A673 (cell line): ENCODE measurements around the gene TBX4.

Experiments used
- EZH2 ChIP-seq: fragments of 200-600 bp; sonication (generic); IDR thresholded peaks from 2 replicates; pipeline ENCODE4 v1.6.1; 2017; ENCODE audit warnings: borderline replicate concordance, low read depth, mild to moderate bottlenecking, mixed read lengths, antibody characterized with exemption, low read length; ENCODE audit not compliant: poor library complexity, severe bottlenecking
- TF ChIP-seq, protein P1 (sequence below): fragments of 300-800, 200-600 bp; sonication (generic); conservative IDR thresholded peaks from 2 replicates; pipeline ENCODE4 v1.5.1; 2017; ENCODE audit warnings: low read depth, mild to moderate bottlenecking, antibody characterized with exemption, low read length, moderate library complexity, mixed read lengths

DNA sequence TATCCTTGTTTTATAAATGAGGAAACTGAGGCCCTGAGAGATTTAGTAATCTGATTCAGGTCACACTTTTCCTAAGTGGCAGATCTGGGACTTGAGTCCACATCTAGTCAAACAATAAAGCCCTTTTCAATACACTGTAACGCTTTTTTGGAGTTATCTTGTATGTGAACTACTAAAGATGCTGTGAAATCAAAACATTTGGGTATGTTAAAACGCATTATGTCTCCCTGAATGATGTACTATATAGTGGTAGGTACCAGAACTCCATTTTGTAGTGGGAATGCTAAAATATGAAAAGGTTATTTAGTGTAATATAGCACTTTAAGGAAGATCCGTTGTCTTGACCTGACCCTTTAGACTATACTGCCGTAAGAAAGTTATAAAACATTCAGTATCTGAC lies 81.6 kb downstream of the TBX4 start:
- TF ChIP-seq, protein P1, sequence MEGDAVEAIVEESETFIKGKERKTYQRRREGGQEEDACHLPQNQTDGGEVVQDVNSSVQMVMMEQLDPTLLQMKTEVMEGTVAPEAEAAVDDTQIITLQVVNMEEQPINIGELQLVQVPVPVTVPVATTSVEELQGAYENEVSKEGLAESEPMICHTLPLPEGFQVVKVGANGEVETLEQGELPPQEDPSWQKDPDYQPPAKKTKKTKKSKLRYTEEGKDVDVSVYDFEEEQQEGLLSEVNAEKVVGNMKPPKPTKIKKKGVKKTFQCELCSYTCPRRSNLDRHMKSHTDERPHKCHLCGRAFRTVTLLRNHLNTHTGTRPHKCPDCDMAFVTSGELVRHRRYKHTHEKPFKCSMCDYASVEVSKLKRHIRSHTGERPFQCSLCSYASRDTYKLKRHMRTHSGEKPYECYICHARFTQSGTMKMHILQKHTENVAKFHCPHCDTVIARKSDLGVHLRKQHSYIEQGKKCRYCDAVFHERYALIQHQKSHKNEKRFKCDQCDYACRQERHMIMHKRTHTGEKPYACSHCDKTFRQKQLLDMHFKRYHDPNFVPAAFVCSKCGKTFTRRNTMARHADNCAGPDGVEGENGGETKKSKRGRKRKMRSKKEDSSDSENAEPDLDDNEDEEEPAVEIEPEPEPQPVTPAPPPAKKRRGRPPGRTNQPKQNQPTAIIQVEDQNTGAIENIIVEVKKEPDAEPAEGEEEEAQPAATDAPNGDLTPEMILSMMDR: no peak
- TF ChIP-seq EZH2: no peak
